NCI-H128 (cell line): ENCODE results near the gene LENG8.
"Not testable (repeated sequence)": the region's sequence is repeated elsewhere in the genome, so short reads cannot be mapped to it uniquely, and the experiment has no call there.

Experiments used
- DNase-seq: peaks from one replicate; lab custom pipeline; 2025; ENCODE audit not compliant: unreplicated experiment; lab: John Stamatoyannopoulos, UW

Gene LENG8

DNA sequence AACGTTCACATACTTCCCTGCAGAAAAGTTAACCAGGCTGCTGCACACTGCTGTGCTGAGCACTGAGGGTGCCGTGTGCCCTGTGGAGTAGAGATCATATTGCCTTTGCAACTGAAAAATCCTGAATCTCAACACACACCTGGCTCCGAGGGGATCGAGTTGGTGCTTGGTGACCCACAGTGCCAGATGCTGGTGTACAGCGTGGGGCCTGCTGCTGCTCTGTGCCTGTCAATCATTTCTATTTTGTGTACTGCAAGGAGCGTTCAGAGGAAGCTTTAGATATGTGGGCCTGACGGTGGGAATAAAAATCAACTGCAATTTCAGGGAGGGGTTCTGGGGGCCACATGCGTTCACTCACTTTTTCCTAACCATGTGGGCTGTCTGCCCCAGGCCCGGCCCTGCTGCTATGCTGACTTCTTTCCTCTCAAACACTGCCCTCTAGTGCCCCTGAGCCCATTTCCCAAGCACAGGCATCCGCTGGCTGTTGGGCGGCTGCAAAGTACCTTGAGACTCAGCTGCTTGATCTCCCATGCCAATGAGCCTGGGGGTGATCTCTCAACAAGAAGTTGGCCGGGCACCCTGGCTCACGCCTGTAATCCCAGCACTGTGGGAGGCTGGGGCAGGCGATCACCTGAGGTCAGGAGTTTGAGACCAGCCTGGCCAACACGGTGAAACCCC, 9.7 kb upstream of the LENG8 start:
- no peak for DNase-seq

DNA sequence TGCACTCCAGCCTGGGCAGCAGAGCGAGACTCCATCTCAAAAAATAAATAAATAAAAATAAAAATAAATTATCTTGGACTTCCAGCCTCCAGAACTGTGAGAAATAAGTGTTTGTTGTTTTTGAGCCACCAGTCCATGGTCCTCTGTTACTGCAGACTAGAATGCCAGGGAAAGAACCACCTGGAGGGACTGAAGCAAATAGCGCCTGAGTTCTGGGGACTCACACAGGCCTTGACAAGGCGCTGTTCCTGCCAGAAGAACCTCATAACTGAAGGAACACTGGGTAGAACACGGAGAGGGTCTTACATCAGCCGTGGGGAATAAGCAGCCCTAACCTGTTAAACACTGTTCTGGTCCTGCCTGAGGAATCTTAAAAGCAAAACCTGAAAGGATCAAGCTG, 8.4 kb upstream of the LENG8 start:
- no peak for DNase-seq

DNA sequence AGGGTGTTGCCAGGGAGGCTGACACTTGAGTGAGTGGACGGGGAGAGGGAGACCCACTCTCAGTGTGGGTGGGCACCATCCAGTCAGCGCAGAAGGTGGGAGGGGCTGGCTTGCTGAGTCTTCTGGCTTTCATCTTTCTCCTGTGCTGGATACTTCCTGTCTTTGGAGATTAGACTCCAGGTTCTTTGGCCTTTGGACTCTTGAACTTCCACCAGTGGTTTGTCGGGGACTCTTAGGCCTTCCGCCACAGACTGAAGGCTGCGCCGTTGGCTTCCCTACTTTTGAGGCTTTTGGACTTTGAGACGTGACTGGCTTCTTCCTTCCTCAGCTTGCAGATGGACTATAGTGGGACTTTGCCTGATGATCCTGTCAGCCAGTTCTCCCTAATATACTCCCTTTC, 4.3 kb upstream of the LENG8 start:
- no peak for DNase-seq

DNA sequence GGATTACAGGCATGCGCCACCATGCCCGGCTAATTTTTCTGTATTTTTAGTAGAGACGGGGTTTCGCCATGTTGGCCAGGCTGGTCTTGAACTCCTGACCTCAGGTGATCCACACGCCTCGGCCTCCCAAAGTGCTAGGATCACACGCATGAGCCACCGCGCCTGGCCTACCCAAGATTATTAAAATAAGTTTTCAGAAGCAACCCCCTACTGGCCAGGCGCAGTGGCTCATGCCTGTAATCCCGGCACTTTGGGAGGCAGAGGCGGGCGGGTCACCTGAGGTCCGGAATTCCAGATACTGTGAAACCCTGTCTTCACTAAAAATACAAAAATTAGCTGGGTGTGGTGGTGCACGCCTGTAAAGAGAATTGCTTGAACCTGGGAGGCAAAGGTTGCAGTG, 2.6 kb upstream of the LENG8 start:
- not testable (repeated sequence) for DNase-seq

DNA sequence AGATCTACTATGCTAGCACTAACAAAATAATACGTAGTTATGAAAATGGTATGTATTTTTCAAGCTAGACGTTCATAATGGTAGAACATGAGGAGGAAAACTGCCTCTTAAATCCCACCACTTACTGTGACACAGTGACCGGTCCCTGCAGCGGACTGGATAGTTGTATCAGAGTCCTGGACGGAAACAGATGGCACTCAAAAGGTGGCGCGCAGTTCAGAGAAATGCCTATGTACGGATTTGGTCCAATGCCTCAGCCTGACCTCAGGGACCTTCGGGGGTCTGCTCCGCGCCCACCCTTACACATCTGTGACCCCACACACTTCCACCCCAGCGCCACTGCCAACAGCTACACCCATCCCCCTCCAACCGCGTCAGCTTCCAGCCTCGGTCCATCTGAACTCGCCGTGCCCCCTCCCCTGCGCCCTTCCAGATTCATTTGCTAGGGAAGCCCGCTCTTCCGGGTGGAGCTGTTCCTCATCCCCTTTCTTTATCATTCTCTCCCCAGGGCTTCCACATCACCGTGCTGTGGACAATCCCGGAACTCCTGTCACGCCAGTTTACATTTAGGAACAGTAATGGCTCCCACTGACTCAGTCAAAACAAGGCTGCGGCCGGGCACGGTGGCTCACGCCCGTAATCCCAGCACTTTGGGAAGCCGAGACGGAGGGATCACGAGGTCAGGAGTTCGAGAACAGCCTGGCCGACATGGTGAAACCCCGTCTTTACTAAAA, 792 bp upstream of the LENG8 start:
- no peak for DNase-seq

DNA sequence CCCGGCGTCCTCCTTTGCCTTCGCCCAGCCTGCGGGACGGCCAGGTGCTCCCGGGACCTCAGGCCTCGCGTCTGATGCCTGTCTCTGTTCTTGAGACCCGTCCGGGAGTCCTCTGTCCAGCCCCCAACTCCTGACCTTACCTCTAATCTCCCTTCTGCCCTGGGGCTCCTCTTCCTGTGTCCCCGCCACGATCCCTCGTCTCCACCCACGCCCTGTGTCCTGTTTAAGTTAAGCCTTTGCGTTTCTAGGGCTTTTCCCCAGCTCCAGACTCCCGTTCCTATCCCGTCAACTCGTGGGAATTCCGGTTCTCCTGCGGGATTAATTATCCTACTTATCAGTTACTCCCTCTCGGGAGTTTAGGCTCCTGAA, 686 bp downstream of the LENG8 start:
- DNase-seq, result no peak

DNA sequence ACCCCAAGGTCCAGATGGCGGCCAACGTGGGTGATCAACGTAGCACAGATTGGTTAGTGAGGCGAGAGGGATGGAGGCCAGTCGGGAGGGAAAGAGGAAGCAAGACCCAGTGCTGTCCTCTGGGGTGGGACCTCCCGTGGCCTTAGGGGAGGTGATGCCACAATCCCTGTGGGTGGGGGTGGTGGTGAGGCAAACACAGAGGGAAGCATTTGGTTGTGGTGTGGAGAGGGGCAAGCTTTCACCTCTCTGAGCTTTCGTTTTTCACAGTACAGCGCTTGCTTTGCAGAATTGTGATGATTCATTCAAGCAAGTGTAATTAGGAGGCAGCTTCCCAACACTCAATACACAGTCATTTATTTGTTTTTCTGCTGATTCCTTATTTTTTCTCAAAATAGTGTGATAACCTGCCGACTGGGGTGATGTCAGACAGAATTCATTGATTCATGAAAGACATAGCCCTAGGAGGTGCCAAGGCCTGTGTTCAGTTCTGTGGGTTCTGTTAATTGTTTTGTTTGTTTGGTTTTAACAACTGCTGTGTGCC, 2.4 kb downstream of the LENG8 start:
- no peak for DNase-seq

DNA sequence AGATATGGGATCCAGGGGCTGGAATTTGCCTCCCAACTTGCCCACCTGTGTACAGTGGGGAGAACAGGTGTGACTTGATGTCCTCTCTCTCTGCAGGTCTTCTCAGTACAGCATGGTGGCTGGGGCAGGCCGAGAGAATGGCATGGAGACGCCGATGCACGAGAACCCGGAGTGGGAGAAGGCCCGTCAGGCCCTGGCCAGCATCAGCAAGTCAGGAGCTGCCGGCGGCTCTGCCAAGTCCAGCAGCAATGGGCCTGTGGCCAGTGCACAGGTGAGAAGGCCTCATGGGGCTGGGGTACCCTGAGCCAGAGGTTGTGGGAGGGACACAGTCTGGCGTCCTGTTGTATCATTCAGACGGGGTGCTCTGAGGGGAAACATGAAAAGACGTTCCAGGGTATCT, 3.0 kb downstream of the LENG8 start:
- no peak for DNase-seq

DNA sequence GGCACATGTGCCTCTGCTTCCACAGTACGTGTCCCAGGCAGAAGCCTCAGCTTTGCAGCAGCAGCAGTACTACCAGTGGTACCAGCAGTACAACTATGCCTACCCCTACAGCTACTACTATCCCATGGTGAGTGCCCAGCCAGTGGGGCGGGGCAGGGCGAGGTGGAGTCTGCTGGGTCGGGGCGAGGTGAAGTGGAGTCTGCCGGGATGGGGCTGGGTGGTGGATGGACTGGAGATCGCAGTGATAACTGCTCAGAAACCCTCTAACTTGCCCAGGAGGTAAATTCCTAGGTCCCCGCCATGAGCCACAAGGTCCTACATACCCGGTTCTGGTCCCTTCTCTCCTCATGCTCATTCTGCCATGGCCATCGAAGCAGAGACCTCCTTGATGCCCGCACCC, 3.6 kb downstream of the LENG8 start:
- DNase-seq, result no peak

DNA sequence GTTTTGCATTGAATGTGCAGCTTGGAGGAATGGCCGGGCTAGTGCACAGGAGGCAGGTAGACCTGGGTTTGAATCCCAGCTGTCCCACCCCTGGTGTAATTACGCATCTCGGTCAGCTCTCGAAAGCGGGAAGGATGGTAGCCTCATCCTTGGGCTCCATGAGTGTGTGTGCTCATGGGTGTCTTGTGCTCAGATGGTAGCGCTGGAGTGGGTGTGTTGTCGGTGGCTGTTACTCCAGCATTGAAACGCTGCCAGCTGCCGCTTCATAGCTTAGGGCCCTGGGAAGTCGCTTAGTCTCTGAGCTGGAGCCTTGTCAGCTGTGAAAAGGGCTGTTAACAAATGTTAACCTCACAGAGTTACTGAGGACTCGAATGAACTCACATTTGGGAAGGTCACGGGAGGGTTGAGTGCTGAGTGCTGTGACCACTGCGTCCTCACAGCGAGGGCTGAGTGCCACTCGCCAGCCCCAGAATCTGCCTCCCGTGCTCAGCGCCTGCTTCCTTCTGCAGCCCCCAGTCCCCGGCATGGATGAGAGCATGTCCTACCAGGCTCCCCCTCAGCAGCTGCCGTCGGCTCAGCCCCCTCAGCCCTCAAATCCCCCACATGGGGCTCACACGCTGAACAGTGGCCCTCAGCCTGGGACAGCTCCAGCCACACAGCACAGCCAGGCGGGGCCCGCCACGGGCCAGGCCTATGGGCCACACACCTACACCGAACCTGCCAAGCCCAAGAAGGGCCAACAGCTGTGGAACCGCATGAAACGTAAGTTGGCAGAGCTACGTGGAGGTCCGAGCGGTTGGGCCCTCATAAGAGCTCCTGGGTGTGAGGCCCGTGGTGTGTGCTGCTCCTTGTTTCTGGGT, 5.2 kb downstream of the LENG8 start:
- no peak for DNase-seq

DNA sequence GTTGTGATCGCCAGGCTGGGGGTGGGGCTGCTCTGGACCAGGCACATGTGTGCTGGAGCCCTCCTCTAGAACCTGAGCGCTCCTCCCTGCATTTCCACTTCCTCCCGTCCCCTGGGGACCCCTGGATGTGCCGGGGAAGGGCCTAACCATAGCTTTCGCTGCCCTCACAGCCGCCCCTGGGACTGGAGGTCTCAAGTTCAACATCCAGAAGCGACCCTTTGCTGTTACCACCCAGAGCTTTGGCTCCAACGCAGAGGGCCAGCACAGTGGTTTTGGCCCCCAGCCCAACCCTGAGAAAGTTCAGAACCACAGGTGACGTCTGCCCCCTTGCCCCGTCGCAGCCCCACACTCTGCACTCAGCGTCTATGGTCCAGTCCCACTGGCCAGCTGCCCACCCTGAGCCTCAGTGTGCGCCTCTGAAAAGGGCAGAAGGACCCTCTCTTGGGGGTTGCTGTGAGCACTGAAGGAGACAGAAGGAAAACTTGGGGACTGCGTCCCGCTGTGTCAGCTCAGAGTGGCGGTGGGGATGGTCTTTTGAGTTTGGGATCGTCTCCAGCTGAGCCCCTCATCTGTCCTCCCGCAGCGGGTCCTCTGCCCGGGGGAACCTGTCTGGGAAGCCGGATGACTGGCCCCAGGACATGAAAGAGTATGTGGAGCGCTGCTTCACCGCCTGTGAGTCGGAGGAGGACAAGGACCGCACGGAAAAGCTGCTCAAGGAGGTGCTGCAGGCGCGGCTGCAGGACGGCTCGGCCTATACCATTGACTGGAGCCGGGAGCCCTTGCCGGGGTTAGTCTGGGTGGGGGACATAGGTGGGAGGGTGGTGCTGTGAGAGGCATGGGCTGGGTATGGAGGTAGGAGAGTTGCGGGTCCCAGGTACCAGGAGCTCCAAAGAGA, 6.0 kb downstream of the LENG8 start:
- no peak for DNase-seq

DNA sequence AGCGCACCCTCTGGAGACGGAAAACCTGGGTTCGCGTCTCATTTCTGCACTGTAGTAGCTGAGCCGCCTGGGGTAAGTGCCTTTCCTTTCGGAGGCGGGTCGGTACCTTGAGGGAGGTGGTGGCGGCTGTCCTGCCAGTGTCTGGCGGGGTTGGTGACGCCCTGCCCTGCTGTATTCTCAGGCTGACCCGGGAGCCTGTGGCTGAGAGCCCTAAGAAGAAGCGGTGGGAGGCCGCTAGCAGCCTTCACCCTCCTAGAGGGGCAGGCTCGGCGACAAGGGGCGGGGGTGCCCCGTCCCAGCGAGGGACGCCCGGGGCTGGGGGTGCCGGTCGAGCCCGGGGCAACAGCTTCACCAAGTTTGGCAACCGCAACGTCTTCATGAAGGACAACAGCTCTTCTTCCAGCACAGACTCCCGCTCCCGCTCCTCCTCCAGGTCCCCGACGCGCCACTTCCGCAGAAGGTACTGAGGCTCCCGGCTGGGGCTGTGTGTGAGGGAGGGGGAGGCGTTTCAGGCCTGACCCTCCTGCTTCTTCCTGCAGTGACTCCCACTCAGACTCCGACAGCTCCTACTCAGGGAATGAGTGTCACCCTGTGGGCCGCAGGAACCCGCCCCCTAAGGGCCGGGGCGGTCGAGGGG, 6.9 kb downstream of the LENG8 start:
- DNase-seq, result no peak

DNA sequence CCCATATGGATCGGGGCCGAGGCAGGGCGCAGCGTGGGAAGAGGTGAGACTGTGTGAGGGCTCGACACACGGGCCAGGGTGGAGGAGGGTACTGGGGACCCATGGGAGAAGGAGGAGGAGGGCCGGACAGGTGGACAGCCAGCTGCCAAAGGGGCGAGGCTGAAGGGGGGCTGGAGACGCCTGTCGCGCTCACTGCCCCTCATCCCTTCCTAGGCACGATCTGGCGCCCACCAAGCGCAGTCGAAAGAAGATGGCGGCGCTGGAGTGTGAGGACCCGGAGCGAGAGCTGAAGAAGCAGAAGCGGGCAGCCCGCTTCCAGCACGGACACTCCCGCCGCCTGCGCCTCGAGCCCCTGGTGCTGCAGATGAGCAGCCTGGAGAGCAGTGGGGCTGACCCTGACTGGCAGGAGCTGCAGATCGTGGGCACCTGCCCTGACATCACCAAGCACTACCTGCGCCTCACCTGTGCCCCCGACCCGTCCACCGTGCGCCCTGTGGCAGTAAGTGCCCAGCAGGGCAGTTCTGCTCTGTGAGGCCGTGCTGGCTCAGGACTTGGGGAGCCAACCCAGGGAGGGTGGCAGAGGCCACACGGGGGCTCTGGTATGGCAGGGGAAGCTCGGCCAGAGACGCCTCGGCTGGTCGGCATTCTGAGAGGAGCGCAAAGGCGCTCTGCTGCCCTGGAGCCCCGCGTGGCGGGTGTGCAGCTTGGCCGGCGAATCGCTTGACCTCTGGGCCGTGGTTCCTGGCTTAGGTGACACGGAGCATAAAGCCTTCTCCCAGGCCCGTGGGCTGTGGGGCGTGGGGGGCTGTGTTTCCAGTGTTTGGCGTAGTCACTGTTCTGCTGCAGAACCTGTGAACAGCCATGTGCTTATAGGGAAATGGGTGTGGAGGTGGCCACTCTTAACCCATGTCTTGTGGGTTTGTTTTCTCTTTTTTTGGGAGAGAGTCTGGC, 7.7 kb downstream of the LENG8 start:
- DNase-seq, result no peak

DNA sequence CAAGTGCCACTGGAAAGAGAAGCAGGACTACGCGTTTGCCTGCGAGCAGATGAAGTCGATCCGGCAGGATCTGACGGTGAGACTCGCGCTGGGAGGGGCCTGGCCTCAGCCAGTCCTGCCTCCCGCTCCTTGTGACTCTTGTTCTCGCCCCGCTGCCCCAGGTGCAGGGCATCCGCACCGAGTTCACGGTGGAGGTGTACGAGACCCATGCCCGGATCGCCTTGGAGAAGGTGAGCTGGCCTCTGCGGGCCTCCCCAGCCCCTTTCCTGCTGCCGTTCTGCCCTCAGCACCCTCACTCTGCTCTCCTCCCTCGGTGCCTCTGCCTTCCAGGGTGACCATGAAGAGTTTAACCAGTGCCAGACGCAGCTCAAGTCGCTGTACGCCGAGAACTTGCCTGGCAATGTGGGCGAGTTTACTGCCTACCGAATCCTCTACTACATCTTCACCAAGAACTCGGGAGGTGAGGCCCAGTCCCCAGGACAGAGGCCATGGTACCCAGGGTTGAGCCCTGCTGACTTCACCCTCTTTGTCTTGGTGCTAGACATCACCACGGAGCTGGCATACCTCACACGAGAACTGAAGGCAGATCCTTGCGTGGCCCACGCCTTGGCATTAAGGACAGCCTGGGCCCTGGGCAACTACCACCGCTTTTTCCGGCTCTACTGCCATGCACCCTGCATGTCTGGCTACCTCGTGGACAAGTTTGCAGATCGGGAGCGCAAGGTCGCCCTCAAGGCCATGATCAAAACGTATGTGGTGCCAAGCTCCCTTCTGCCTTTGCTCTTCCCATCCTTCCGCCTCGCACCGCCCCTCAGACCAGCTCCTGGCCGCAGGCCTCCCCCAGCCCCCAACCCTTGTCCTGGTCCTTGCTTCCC, 9.0 kb downstream of the LENG8 start:
- DNase-seq, result no peak

DNA sequence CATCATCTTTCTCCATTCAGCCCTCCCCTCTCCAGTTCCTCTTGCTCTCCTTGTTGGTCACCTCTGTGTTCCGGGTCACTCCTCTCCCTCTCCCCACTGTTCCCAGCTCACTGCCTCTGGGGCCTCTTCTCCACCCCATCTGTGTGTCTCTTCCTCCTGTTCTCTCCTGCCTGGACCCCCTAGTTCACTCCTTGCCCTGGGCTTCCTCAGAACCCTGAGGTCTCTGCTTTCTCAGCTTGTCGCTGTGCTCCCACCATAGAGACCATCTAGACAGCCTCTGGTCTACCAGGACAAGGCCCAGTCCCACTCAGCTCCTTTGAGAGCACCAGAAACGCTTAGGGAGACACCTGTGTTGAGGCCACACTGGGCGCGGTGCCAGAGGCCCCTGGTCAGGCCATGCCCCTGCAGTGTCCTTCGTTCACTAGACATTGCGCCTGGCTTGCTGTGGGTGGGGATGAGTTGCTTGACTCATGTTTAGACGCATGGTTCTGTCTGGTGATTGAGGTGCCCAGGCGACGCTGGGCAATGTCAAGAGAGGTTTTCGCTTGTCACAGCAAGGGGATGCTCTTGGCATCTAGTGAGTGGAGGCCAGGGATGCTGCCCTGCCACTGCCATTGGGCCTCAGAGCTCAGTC, 9.8 kb downstream of the LENG8 start:
- no peak for DNase-seq

DNA sequence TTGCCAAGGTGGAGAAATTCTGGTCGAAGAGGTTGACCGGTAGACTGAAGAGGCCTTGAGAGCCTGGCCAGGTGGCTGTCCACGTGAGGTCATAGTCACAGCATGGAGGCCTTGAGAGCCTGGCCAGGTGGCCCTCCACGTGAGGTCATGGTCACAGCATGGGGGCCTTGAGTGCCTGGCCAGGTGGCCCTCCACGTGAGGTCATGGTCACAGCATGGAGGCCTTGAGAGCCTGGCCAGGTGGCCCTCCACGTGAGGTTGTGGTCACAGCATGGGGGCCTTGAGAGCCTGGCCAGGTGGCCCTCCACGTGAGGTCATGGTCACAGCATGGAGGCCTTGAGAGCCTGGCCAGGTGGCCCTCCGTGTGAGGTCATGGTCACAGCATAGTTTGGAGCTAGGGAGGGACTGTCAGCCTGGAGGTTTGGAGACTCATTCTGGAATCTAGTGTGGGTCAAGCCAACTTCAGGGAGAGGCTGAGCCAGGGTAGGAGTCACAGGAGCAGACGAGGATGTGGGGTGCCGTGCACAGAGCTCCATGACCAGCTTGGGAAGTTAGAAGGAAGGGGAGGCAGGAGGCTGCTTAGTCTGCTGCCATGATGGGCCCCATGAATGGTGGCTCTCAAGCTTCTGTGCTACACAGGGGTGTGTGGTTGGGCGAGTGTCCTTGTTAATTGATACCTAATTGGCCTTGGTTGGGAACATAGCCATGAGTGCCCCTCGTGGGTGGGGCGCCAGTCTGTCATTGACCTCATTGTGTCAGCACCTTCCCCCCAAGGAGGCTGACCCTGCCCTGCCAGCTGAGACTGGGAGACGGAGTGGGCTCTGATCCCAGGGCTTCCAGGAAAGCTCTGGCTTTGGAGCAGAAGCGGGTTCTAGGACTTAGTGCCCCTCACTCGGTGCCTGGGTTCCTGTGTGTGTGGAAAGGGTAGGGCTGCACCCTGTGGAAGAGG, 10.6 kb downstream of the LENG8 start:
- DNase-seq, result no peak
